Activated naive CD4-positive, alpha-beta T cell treated with Interleukin-2 at 50 U/mL for 16 hours (primary cell): Measurements from ENCODE around the gene SOCS3.
"Not testable (repeated sequence)": the region's sequence is repeated elsewhere in the genome, so short reads cannot be mapped to it uniquely, and the experiment has no call there.

Experiments
- DNase-seq: peaks from one replicate; pipeline ENCODE4 v3.0.0-alpha.2; 2020

The SOCS3 gene

GRCh38 chr17:78347453-78347852 lies 12.4 kb downstream of the SOCS3 start:
- no peak for DNase-seq

DNA sequence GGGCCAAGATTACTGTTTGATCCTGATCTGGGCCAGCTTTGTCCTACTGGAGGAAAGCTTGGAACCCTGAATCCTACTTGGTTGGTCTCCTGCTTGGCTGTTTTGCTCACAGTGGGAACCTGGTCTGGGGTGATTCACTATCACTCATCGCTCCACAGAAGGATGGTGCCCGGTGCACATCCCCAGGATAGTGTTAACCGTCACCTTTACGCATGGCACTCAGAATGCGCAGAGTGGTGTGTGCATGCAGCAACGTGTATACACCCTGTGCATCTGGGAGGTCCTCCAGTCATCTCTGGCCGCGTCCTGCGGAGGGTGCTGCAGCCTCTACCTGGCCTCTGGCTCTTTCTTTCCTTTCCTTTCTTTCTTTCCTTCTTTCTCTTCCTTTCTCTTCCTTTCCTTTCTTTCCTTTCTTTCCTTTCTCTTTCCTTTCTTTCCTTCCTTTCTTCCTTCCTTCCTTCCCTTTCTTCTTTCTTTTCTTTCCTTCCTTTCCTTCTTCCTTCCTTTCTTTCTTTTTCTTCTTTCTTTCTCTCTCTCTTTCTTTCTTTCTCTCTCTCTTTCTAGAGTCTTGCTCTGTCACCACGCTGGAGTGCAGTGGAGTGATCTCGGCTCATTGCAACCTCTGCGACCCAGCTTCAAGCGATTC lies 13.1 kb downstream of the SOCS3 start:
- DNase-seq, result no peak

GRCh38 chr17:78345791-78346494 lies 13.9 kb downstream of the SOCS3 start:
- DNase-seq, result no peak

DNA sequence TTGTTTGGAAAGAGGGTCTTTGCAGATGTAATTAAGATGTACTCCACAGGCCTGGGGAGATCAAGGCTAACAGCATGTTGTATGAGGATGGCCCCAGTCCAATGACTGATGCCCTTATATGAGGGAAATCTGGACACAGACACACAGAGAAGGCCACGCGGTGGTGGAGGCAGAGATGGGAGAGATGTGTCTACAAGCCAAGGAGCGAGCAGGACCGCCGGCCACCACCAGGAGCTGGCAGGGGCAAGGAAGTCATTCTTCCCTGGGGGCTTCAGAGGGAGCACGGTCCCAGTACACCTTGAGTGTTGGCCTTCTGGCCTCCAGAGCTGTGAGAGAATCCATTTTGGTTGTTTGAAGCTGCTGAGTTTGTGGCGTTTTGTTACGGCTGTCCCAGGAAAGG lies 14.7 kb downstream of the SOCS3 start:
- DNase-seq, result no peak

- DNase-seq, result no peak
These were observed 15.2 kb downstream of the SOCS3 start for GRCh38 chr17:78344666-78345065.

- peak; percentile 70 for DNase-seq
These were observed 16.2 kb downstream of the SOCS3 start for GRCh38 chr17:78343543-78344201.

GRCh38 chr17:78343187-78343542 lies 16.7 kb downstream of the SOCS3 start:
- peak; percentile 23 for DNase-seq

DNA sequence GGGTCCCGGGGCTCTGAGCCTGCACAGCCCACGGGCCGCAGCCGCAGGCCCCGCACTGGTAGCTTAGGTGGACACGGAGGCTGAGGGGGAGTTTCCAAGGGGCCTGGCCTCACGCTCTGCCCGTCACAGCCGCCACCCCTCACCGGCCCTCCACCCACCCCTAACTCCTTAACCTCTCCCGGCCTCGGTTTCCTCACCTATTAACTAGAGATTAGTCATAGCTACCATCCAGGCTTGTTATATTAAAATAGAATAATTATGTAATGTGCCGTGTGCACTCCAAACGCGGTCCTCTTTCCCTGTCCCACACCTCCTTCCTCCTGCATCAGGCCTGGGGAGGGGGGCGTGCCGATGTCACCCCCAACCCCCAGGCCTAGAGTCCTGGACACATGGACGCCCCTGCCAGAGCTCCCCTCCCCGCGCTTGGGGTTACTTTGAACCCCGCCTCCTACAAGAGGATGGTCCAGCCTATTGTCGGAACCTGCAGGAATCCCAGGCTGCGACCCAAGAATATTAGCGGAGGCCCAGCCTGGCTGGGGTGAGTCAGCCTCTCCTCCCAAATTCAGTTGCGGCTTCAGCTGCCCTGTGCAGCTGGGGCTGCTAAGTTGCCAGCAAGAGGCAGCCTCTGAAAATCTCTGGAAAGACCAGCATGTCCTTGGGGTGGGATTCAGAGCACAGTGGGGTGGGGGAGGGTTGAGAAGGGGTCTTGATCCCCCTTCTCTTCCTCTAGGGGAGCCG lies 17.3 kb downstream of the SOCS3 start:
- DNase-seq, result no peak

- peak; percentile 15 for DNase-seq
These were observed 18.1 kb downstream of the SOCS3 start for GRCh38 chr17:78341559-78342448.

GRCh38 chr17:78340183-78340955 lies 19.5 kb downstream of the SOCS3 start:
- DNase-seq, result no peak

GRCh38 chr17:78338486-78339259 lies 21.2 kb downstream of the SOCS3 start:
- DNase-seq, result peak; percentile 41

- DNase-seq, result no peak
These were observed 22.4 kb downstream of the SOCS3 start for GRCh38 chr17:78337244-78338109.

DNA sequence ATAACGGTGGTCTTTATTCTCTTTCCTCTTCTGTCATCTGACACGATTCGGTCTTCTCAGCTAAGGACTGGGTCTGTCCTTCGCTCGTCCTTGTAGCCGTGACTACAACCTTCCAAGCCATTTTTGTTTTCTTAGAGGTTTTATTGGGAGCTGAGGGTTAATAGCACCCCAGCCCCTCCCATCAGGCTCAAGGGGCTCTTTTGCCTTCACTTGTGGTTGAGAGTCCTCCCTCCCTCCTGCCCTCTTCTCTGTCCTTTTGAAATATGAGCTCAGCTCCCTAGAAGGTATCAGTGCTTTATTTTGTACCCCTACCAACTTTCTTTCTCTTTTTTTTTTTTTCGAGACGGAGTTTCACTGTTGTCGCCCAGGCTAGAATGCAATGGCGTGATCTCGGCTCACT lies 24.7 kb downstream of the SOCS3 start:
- no peak for DNase-seq

DNA sequence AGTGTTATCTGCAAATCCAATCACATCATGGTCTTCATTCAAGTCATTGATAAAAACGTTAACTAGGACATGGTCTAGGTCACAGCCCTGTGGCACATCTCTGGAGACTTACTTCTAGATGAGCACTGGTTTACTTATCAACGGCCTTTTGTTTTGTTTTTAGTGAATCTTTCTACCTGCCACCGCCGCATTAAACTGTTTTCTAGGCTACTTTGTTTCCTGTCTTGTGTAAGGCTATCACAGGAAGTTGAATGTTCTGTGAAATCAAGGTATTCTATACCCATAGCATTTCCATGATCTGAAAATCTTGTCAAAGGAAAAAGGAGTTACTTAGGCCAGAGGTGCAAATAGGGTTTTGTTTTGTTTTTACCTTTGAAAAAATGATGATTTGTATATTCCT lies 26.9 kb downstream of the SOCS3 start:
- DNase-seq, result no peak

- DNase-seq, result not testable (repeated sequence)
These were observed 28.5 kb downstream of the SOCS3 start for GRCh38 chr17:78331355-78331754.

DNA sequence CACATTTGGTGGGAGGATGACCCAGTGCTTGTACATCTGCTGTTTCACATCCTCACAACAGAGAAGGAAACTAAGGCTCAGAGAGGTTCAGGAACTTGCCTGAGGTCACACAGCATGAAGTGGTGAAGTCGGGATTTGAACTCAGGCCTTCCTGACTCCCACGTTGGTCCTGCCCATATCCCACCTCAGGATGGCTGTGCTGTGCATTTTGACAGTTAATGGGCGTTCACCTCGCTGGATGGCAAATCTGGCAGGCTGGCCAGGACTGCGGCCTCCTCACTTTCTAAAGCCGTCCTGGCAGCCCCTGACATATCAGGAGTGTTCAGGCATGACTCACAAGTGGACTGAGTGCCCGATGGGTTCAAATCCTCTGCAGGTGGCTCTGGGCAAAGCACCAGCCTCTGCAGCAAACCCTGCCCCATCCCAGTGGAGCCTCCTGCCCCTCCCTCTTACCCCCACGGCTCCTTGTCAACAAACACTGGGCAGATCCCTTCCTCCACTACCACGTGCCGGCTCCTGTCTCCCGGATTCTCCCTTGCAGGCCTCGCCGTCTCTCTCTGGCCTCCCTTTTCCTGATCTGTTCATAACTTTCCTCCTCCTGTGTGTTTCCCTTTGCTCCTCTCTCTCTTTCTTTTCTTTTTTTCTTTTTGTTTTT lies 29.2 kb downstream of the SOCS3 start:
- DNase-seq, result no peak

GRCh38 chr17:78329263-78330059 lies 30.4 kb downstream of the SOCS3 start:
- DNase-seq, result peak; percentile 34

DNA sequence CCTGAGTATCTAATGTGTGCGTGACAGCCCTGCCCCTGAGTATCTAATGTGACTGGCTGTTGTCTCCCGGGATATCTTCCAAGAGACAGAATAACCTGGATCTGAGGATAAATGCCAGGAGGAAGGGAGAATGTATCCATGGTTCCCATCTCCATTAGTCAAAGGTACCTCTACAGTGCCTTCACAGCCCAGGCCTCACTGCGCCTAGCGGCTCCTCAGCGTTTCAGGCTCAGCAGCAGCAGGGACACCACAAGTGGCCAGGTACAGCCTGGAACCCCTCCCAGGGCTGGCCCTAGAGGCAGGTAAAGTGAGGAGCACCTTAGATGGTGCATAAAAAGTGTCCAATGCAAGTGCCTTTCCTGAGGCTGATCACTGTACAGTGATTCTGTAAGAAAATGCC lies 32.0 kb downstream of the SOCS3 start:
- DNase-seq, result no peak
